Forelimb muscle (tissue), 1 donor: ENCODE results near the gene CHAF1B. TPM values are rescaled to one million over a fixed set of nuclear protein-coding genes. Genes with fewer than 3 reads are reported as not detected.

Experiments
- DNase-seq: peaks from one replicate; pipeline ENCODE4 v3.0.0-alpha.2; 2013; ENCODE audit warnings: low read depth
- polyA plus RNA-seq: library from polyadenylated mRNA; unstranded; fragments of 120-200 nt; gene quantifications from one replicate; pipeline ENCODE4 v1.2.1, GENCODE V29; 2013; ENCODE audit not compliant: insufficient read length

Gene CHAF1B
- polyA plus RNA-seq, 1 donor: 3.5 TPM

DNA sequence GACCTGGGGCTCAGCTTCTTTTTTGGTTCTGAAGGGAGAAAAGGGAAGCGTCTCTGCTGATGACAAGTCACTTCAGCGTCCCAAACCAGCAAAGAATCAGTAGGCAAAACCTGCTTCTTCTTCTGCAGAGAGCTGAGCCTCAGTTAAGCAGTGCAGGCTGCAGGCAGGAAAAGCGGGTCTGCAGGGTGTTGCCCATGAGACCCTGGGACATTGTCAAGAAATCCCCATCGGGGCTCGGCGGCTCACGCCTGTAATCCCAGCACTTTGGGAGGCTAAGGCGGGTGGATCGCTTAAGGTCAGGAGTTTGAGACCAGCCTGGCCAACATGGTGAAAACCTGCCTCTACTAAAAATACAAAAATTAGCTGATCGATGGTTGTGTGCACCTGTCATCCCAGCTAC is 78.0 kb downstream of the CHAF1B start:
- no peak for DNase-seq

DNA sequence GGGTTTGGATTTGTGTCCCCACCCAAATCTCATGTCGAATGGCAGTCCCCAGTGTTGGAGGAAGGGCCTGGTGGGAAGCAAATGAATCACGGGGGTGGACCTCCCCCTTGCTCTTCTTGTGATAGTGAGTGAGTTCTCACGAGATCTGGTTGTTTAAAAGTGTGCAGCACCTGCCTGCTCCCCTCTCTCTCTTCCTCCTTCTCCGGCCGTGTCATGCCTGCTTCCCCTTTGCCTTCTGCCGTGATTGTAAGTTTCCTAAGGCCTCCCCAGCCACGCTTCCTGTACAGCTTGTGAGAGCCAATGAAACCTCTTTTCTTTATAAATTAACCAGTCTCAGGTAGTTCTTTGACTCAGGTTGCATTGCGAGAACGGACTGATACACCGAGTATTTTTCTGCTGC is 78.8 kb downstream of the CHAF1B start:
- DNase-seq: no peak

DNA sequence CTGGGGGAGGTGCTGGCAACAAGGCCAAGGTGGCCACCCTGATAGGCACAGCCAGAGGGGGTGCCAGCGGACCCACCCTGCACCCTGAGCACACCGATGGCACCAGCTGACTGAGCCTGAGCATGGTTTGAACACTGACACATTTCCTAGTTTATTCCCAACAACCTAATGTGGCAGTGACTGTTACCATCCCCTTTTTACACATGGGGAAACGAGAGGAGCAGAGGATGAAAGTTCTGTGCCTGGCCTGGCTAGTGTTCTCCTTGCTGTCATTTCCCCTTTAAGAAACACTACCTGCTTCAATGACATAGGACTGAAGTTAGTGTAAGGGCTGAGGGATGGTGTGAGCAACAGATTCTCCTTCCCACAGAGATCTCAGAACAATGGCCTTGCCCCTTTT is 79.4 kb downstream of the CHAF1B start:
- no peak for DNase-seq

DNA sequence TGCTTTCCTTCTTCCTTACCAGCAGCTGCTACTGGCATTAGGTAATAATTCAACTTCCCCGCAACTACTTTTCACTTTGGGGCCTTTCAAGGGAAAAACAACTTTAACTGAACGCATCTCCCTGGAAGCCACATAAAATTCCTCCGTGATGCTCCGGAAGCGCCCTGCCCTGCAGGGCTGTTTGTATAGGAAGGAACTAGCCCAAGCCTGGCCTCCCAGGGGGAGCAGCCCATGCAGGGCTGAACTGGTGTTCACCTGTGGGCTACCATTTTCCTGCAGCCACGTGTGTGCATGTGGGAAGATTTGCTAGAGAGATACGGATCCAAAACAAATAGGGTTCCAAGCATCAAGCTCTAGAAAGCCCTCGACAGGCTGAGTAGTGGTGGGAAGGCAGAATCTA is 80.3 kb downstream of the CHAF1B start:
- no peak for DNase-seq

DNA sequence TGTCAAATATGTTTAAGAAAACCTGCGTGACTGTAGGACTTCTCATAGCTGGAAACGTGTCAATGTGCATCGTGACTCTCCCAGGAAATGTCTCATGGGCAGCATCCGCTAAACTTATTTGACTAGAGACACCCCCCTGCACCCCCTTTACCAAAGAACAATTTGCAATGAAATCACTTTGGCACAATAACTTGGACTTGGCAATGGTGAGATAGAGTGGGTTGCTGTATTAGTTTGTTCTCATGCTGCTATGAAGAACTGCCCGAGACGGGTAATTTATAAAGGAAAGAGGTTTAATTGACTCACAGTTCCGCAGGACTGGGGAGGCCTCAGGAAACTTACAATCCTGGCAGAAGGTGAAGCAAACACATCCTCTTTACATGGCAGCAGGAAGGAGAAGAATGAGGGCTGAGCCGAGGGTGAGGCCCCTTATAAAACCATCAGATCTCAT is 80.9 kb downstream of the CHAF1B start:
- no peak for DNase-seq

Other genes with a start within 250 kb of the CHAF1B start
- gene DOP1B, start 228.6 kb upstream of the CHAF1B start, polyA plus RNA-seq: 6.7 TPM
- gene MORC3, start 65.2 kb upstream of the CHAF1B start, polyA plus RNA-seq: 49.1 TPM
- gene CLDN14, start 94.7 kb downstream of the CHAF1B start, polyA plus RNA-seq: 8.0 TPM